ENCODE results near the gene SEC14L6. TPM values are rescaled to one million over a fixed set of nuclear protein-coding genes. Genes with fewer than 3 reads are reported as not detected.

Gene SEC14L6
- total RNA-seq, 2 experiments from 2014 or later = not detected

- intact Hi-C loops (cut with micrococcal nuclease; ENCODE audit: unreplicated experiment) = no loop called here
- no peak overlapping the region for H3K4me2 ChIP-seq (ENCODE audit: low read length)
- BruUV-seq (replicated peaks) = no TSS peak
- no peaks in the 10 kb centered on the region for H3K36me3 ChIP-seq (ENCODE audit: insufficient read depth, low read length)
- no peaks in the 10 kb centered on the region for H3K9me2 ChIP-seq (ENCODE audit: insufficient read depth, low read length)
- H3K4me3 ChIP-seq (ENCODE audit: low read depth, low read length, poor library complexity, severe bottlenecking) = no peak overlapping the region
- no peaks in the 10 kb centered on the region for H3K9me3 ChIP-seq (ENCODE audit: low read length)
- no peaks in the 10 kb centered on the region for H3K4me1 ChIP-seq (ENCODE audit: insufficient read depth, low read length, poor library complexity, severe bottlenecking)
- H3K27ac ChIP-seq (ENCODE audit: low read depth, low read length, poor library complexity, severe bottlenecking) = no peak overlapping the region
- TF ChIP-seq EZH2phosphoT487 (IDR thresholded peaks at IDR 0.05; ENCODE audit: borderline replicate concordance, low read depth, low read length) = no peak
- TF ChIP-seq, protein P1, sequence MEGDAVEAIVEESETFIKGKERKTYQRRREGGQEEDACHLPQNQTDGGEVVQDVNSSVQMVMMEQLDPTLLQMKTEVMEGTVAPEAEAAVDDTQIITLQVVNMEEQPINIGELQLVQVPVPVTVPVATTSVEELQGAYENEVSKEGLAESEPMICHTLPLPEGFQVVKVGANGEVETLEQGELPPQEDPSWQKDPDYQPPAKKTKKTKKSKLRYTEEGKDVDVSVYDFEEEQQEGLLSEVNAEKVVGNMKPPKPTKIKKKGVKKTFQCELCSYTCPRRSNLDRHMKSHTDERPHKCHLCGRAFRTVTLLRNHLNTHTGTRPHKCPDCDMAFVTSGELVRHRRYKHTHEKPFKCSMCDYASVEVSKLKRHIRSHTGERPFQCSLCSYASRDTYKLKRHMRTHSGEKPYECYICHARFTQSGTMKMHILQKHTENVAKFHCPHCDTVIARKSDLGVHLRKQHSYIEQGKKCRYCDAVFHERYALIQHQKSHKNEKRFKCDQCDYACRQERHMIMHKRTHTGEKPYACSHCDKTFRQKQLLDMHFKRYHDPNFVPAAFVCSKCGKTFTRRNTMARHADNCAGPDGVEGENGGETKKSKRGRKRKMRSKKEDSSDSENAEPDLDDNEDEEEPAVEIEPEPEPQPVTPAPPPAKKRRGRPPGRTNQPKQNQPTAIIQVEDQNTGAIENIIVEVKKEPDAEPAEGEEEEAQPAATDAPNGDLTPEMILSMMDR (conservative IDR thresholded peaks at IDR 0.05; ENCODE audit: low read length) = no peak
- ChIA-PET POLR2A (no interaction called here), CTCF (ENCODE audit: unreplicated experiment) (no interaction called here)
- no peaks in the 10 kb centered on the region for H3K79me2 ChIP-seq (ENCODE audit: insufficient read depth, low read depth, low read length)
- no peaks in the 10 kb centered on the region for H4K20me1 ChIP-seq (ENCODE audit: insufficient read depth, low read length)
- DNase-seq (ENCODE audit: low spot score) = no peak
- H2AFZ ChIP-seq (ENCODE audit: low read length) = no peak overlapping the region
Measured at GRCh38 chr22:30539368-30539767, 7.2 kb downstream of the SEC14L6 start.

DNA sequence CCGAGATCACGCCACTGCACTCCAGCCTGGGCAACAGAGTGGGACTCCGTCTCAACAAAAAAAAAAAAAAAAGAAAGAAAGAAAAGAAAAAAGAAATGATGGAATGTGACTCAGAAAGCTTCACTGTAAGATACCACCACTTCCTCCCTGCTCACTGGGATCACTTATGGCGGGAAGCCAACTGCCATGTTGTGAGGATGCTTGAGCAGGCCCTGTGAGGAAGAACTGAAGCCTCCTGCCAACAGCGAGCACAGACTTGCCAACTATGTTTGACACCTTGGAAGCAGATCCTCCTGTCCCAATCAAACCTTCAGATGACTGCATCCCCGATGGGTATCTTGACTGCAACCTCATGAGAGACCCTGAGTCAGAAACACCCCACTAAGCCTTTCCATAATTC is 8.3 kb downstream of the SEC14L6 start:
- H3K4me2 ChIP-seq (ENCODE audit: low read length) = no peak overlapping the region
- no peaks in the 10 kb centered on the region for H3K36me3 ChIP-seq (ENCODE audit: insufficient read depth, low read length)
- no peaks in the 10 kb centered on the region for H3K79me2 ChIP-seq (ENCODE audit: insufficient read depth, low read depth, low read length)
- ChIA-PET POLR2A (no interaction called here), CTCF (ENCODE audit: unreplicated experiment) (no interaction called here)
- BruUV-seq (replicated peaks) = no TSS peak
- H2AFZ ChIP-seq (ENCODE audit: low read length) = no peak overlapping the region
- no peaks in the 10 kb centered on the region for H4K20me1 ChIP-seq (ENCODE audit: insufficient read depth, low read length)
- no peaks in the 10 kb centered on the region for H3K9me3 ChIP-seq (ENCODE audit: low read length)
- H3K4me1 ChIP-seq (ENCODE audit: insufficient read depth, low read length, poor library complexity, severe bottlenecking) = no peaks in the 10 kb centered on the region
- no peak overlapping the region for H3K27ac ChIP-seq (ENCODE audit: low read depth, low read length, poor library complexity, severe bottlenecking)
- TF ChIP-seq, protein P1 (conservative IDR thresholded peaks at IDR 0.05; ENCODE audit: low read length) = no peak
- TF ChIP-seq EZH2phosphoT487 (IDR thresholded peaks at IDR 0.05; ENCODE audit: borderline replicate concordance, low read depth, low read length) = no peak
- intact Hi-C loops (cut with micrococcal nuclease; ENCODE audit: unreplicated experiment) = no loop called here
- H3K9me2 ChIP-seq (ENCODE audit: insufficient read depth, low read length) = no peaks in the 10 kb centered on the region
- no peak overlapping the region for H3K4me3 ChIP-seq (ENCODE audit: low read depth, low read length, poor library complexity, severe bottlenecking)
- DNase-seq (ENCODE audit: low spot score) = no peak

GRCh38 chr22:30537083-30537731 is 9.3 kb downstream of the SEC14L6 start:
- Histone ChIP-seq H3K4me2 (ENCODE audit: low read length) (no peak overlapping the region), H3K9me2 (ENCODE audit: insufficient read depth, low read length) (no peaks in the 10 kb centered on the region), H3K9me3 (ENCODE audit: low read length) (no peaks in the 10 kb centered on the region), H3K4me1 (ENCODE audit: insufficient read depth, low read length, poor library complexity, severe bottlenecking) (no peaks in the 10 kb centered on the region), H2AFZ (ENCODE audit: low read length) (no peak overlapping the region), H3K4me3 (ENCODE audit: low read depth, low read length, poor library complexity, severe bottlenecking) (no peak overlapping the region), H3K79me2 (ENCODE audit: insufficient read depth, low read depth, low read length) (no peaks in the 10 kb centered on the region), H3K36me3 (ENCODE audit: insufficient read depth, low read length) (no peaks in the 10 kb centered on the region), H3K27ac (ENCODE audit: low read depth, low read length, poor library complexity, severe bottlenecking) (no peak overlapping the region), H4K20me1 (ENCODE audit: insufficient read depth, low read length) (no peaks in the 10 kb centered on the region)
- no peak for DNase-seq (ENCODE audit: low spot score)
- ChIA-PET POLR2A (no interaction called here), CTCF (ENCODE audit: unreplicated experiment) (interaction anchor here (0.6 kb wide), 1 partner anchor 52 kb away, joined by 3 read pairs; no protein-coding TSS in a partner anchor)
- no TSS peak for BruUV-seq (replicated peaks)
- intact Hi-C loops (cut with micrococcal nuclease; ENCODE audit: unreplicated experiment) = no loop called here
- no peak for TF ChIP-seq EZH2phosphoT487 (IDR thresholded peaks at IDR 0.05; ENCODE audit: borderline replicate concordance, low read depth, low read length)
- TF ChIP-seq, protein P1 (conservative IDR thresholded peaks at IDR 0.05; ENCODE audit: low read length) = no peak
